Stimulated activated CD8-positive, alpha-beta memory T cell treated with anti-CD3 and anti-CD28 coated beads, Interleukin-12 subunit alpha, Interleukin-12 subunit beta, amount 100 ng/mL, for 24 hours (primary cell): ENCODE results near the gene ABCC12.
"Not testable (repeated sequence)": the region's sequence is repeated elsewhere in the genome, so short reads cannot be mapped to it uniquely, and the experiment has no call there.

ENCODE experiments used
- DNase-seq: peaks from one replicate; pipeline ENCODE4 v3.0.0-alpha.2; 2020; ENCODE audit errors: extremely low read depth

Gene ABCC12

GRCh38 chr16:48155926-48156789 is at the start of gene ABCC12:
Gene ABCC12, minus strand, starts transcription at chr16:48155993. Its CDS starts 9,569 bp downstream, at chr16:48146424.
- no peak for DNase-seq

GRCh38 chr16:48204825-48205151 is 49.0 kb upstream of the ABCC12 start:
- no peak for DNase-seq

- no peak for DNase-seq
Measured at GRCh38 chr16:48203974-48204824, 48.4 kb upstream of the ABCC12 start.

- DNase-seq: no peak
Measured at GRCh38 chr16:48201515-48202201, 45.9 kb upstream of the ABCC12 start.

- no peak for DNase-seq
Measured at GRCh38 chr16:48197294-48197693, 41.5 kb upstream of the ABCC12 start.

- DNase-seq: no peak
Measured at GRCh38 chr16:48194828-48195556, 39.2 kb upstream of the ABCC12 start.

GRCh38 chr16:48193846-48194245 is 38.1 kb upstream of the ABCC12 start:
- DNase-seq: no peak

- DNase-seq: no peak
Measured at GRCh38 chr16:48188449-48189102, 32.8 kb upstream of the ABCC12 start.

- DNase-seq: no peak
Measured at GRCh38 chr16:48187779-48188178, 32.0 kb upstream of the ABCC12 start.

GRCh38 chr16:48184681-48185080 is 28.9 kb upstream of the ABCC12 start:
- DNase-seq: no peak

- DNase-seq: no peak
Measured at GRCh38 chr16:48182979-48183537, 27.3 kb upstream of the ABCC12 start.

GRCh38 chr16:48181746-48182520 is 26.1 kb upstream of the ABCC12 start:
- DNase-seq: not testable (repeated sequence)

- no peak for DNase-seq
Measured at GRCh38 chr16:48180868-48181480, 25.2 kb upstream of the ABCC12 start.

- no peak for DNase-seq
Measured at GRCh38 chr16:48176635-48177408, 21.0 kb upstream of the ABCC12 start.

- no peak for DNase-seq
Measured at GRCh38 chr16:48173889-48174288, 18.1 kb upstream of the ABCC12 start.

- DNase-seq: no peak
Measured at GRCh38 chr16:48172682-48173081, 16.9 kb upstream of the ABCC12 start.

- DNase-seq: no peak
Measured at GRCh38 chr16:48169896-48170295, 14.1 kb upstream of the ABCC12 start.

GRCh38 chr16:48168075-48168474 is 12.3 kb upstream of the ABCC12 start:
- no peak for DNase-seq

GRCh38 chr16:48166617-48167016 is 10.8 kb upstream of the ABCC12 start:
- not testable (repeated sequence) for DNase-seq
